ENCODE data around the gene SPAG8. TPM values are rescaled to one million over a fixed set of nuclear protein-coding genes. Genes with fewer than 3 reads are reported as not detected.

Gene SPAG8
- total RNA-seq, 2 experiments from 2014 or later, result 1.1 to 1.4 TPM

DNA sequence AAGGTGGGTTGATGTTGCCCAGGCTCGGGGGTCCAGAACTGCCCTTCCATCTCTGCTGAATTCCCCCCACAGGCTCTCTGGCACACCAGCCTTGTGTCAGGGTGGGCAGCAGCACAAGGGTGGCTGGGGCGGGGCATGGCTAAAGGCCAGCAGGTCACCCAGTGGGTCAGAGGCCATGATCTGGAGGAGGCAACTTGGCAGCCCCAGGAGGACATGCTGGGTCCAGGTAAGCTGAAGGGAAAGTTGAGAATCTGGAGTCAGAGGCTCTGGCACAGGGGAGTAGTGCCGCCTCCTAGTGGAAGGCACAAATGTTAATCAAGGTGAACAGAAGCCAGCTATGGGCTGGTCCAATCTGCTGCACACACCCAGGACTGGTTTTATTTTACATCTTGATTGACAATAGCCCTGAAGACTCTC, 23.2 kb upstream of the SPAG8 start:
- no peak overlapping the region for H3K27ac Mint-ChIP-seq
- POLR2A ChIA-PET, result no interaction called here
- peaks cover 3% of the 10 kb centered on the region for H3K4me1 Mint-ChIP-seq (ENCODE audit: low read depth)
- H3K27me3 Mint-ChIP-seq, result no peaks in the 10 kb centered on the region
- DNase-seq, result no peak
- H3K4me3 Mint-ChIP-seq, result no peak overlapping the region
- CTCF ChIA-PET, result interaction anchor here (0.6 to 4.5 kb wide), 10 partner anchors 9 to 100 kb away, joined by 3 to 33 read pairs (median 4); no protein-coding TSS in a partner anchor
- intact Hi-C loops (cut with micrococcal nuclease), result no loop called here
- no peaks in the 10 kb centered on the region for H3K36me3 Mint-ChIP-seq
- H3K9me3 Mint-ChIP-seq, result no peaks in the 10 kb centered on the region

DNA sequence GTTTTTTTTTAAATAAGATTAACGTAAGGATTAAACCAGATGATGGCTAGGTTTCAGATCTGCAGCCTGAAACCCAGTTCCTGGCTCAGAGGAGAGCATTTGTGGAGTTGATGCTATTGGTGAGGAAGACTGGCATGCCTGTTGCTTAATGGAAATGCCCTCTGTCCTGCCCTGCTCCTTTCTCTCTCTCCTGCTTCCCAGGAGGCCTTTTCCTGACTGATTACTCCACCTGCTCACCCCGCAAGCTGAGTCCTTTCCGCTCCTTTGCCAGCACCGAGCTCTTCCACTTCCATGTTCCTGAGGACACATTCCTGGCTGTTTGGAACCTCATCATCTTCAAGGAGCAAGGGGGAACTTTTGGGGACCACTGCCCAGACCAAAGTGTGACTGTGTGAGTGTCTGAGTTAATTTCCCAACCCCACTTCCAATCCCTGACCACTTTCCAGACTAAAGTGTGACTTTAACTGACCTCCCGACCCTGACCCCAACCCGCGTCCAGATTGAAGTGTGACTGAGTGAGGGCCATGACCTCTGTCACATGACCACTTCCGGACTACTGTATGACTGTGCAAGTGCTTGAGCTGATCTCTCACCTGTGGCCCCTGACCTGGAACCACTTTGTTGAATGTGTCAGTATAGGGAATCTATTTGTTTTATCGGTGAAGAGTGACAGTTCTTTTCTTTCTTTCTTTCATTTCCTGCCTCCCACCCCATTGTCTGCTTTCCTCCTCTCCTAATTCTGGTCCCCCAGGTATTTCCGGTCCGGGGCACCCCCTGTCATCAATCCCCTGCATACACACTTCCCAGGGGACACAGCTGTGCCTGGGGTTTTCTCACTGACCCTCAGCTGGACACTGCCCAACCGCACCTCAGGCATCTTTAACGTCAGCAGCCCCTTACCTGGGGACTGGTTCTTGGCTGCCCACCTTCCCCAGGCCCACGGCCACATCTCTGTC, 22.5 kb upstream of the SPAG8 start:
- no peaks in the 10 kb centered on the region for H3K9me3 Mint-ChIP-seq
- no peak for DNase-seq
- no peaks in the 10 kb centered on the region for H3K27me3 Mint-ChIP-seq
- intact Hi-C loops (cut with micrococcal nuclease), result no loop called here
- peaks cover 10% of the 10 kb centered on the region for H3K4me1 Mint-ChIP-seq (ENCODE audit: low read depth)
- ChIA-PET POLR2A (no interaction called here), CTCF (interaction anchor here (0.7 to 4.5 kb wide), 12 partner anchors 9 to 359 kb away, joined by 3 to 33 read pairs (median 4); partner anchors contain the start of gene HINT2)
- no peaks in the 10 kb centered on the region for H3K36me3 Mint-ChIP-seq
- H3K4me3 Mint-ChIP-seq, result no peak overlapping the region
- no peak overlapping the region for H3K27ac Mint-ChIP-seq

DNA sequence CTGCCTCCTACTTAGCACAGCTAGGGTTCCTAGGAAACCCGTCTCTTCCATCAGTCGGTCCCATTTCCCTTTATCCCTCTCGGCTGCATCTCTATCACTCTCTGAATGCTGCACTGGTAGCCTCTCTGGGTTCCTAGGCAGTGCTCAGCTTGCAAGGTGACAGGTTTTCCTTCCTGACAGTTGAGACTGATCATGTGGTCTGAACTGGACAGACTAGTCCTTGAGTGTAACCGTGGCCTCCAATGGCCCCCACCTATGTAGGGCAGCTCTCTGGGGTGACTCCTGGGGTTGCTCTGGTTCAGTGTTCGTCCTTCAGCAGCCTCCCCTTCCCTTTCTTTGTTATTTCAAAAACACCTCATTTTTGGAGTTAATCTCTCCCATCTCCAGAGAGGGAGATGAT, 20.8 kb upstream of the SPAG8 start:
- H3K4me1 Mint-ChIP-seq (ENCODE audit: low read depth), result peaks cover 18% of the 10 kb centered on the region
- no peak overlapping the region for H3K4me3 Mint-ChIP-seq
- H3K27me3 Mint-ChIP-seq, result no peaks in the 10 kb centered on the region
- H3K27ac Mint-ChIP-seq, result no peak overlapping the region
- intact Hi-C loops (cut with micrococcal nuclease), result no loop called here
- ChIA-PET POLR2A (no interaction called here), CTCF (interaction anchor here (0.6 to 2.2 kb wide), 3 partner anchors 49 to 163 kb away, joined by 4 to 9 read pairs (median 4); no protein-coding TSS in a partner anchor)
- H3K9me3 Mint-ChIP-seq, result no peaks in the 10 kb centered on the region
- H3K36me3 Mint-ChIP-seq, result no peaks in the 10 kb centered on the region
- no peak for DNase-seq

DNA sequence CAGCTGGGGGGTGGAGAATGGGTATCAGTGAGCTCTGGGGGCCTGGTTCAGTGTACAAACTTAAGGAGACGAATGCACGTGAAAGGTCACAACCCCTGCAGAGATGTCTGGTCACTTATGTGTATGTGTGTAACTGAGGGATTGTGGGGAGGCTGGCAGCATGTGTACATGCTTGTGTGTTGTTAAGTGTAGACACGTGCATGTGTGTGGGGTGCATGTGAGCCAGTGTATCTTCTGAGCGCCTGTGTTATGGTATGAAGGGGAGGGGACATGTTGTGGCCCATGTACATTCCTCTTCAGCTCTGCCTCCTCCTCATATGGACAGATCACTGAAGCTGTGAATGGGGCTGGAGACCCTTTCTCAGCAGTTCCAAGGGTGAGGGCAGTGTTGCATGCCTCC, 19.0 kb upstream of the SPAG8 start:
- no peak overlapping the region for H3K27ac Mint-ChIP-seq
- DNase-seq, result no peak
- no peaks in the 10 kb centered on the region for H3K9me3 Mint-ChIP-seq
- H3K27me3 Mint-ChIP-seq, result no peaks in the 10 kb centered on the region
- ChIA-PET CTCF (interaction anchor here (1.8 to 2.2 kb wide), 2 partner anchors 18 to 51 kb away, joined by 9 read pairs; partner anchors contain the start of gene SPAG8), POLR2A (interaction anchor here (1.0 kb wide), 1 partner anchor 11 kb away, joined by 3 read pairs; no protein-coding TSS in a partner anchor)
- H3K4me1 Mint-ChIP-seq (ENCODE audit: low read depth), result peaks cover 21% of the 10 kb centered on the region
- intact Hi-C loops (cut with micrococcal nuclease), result no loop called here
- no peaks in the 10 kb centered on the region for H3K36me3 Mint-ChIP-seq
- H3K4me3 Mint-ChIP-seq, result no peak overlapping the region

DNA sequence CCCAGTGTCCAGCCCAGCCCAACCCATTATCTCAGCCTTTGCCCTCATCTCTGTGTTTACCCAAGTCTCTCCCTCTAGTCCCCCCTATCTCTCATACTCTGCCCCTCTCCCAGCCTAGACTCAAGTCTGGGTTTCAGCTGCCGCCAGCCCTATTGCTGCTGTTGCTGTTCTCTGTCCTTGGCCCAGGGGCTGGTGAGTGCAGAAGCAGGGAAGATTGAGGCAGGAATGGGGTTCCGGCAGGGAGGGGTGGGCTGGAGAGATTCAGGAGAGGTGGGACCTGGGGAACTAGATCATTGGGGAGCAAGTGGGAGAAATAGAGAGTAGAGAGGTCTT, 17.7 kb upstream of the SPAG8 start:
- DNase-seq, result no peak
- Mint-ChIP-seq H3K9me3 (no peaks in the 10 kb centered on the region), H3K36me3 (no peaks in the 10 kb centered on the region), H3K4me3 (peak overlapping the region; percentile 78), H3K4me1 (ENCODE audit: low read depth) (peaks cover 23% of the 10 kb centered on the region), H3K27ac (peak overlapping the region; percentile 21), H3K27me3 (no peaks in the 10 kb centered on the region)
- ChIA-PET CTCF (interaction anchor here (2.6 kb wide), 1 partner anchor 52 kb away, joined by 11 read pairs; no protein-coding TSS in a partner anchor), POLR2A (no interaction called here)
- intact Hi-C loops (cut with micrococcal nuclease), result loop anchor here (1.0 to 2.0 kb wide), 3 partner anchors 15 to 225 kb away; partner anchors contain the start of genes CREB3 and TLN1

DNA sequence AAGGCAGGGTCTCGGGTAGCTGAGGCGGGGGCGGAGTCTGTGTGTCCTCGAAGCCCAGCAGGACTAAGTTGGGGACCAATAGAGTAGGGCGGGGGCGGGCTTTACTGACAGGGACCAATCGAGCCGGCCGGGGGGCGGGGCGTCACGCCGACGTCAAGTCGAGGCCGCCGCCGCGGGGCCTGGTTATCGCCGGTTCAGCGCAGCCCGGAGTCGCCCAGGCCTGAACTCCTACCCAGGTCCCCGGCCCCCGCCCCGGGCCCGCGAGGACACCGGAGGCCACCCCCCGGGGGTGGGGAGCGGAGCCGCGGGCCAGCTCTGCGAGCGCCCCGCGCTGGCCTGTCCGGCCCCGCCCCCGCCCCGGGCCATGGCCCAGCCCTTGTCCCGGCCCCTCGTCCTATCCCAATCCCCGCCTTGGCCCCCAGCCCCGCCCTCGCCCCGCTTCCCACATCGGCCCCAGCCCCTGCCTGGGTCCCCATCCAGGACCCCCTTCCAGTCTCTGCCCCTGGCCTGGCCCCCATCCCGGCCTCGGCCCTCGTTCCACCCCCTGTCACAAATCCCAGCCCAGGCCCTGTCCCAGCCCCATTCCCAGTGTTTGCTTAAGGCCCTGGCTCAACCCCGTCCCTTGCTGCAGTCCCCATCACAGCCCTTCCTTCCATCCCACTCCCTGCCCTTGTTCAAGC, 17.2 kb upstream of the SPAG8 start, which contains the start of gene TMEM8B:
Gene TMEM8B (plus strand): TSS at position 145 of the 680 bp plus-strand sequence. CDS start 220 bp downstream, at position 365.
- Mint-ChIP-seq H3K4me1 (ENCODE audit: low read depth) (peaks cover 23% of the 10 kb centered on the region), H3K27me3 (no peaks in the 10 kb centered on the region), H3K4me3 (peak within 1 kb of the TSS; percentile 91), H3K9me3 (no peaks in the 10 kb centered on the region), H3K27ac (peak within 1 kb of the TSS; percentile 60), H3K36me3 (no peaks in the 10 kb centered on the region)
- DNase-seq, result peak; percentile 96
- intact Hi-C loops (cut with micrococcal nuclease), result loop anchor here (1.0 to 2.0 kb wide), 3 partner anchors 16 to 225 kb away; partner anchors contain the start of genes CREB3 and TLN1
- ChIA-PET POLR2A (interaction anchor here (1.0 kb wide), 1 partner anchor 15 kb away, joined by 7 read pairs; the partner anchor contains the start of gene HINT2), CTCF (interaction anchor here (0.8 to 2.6 kb wide), 5 partner anchors 15 to 74 kb away, joined by 3 to 11 read pairs (median 4); partner anchors contain the start of gene HINT2)

DNA sequence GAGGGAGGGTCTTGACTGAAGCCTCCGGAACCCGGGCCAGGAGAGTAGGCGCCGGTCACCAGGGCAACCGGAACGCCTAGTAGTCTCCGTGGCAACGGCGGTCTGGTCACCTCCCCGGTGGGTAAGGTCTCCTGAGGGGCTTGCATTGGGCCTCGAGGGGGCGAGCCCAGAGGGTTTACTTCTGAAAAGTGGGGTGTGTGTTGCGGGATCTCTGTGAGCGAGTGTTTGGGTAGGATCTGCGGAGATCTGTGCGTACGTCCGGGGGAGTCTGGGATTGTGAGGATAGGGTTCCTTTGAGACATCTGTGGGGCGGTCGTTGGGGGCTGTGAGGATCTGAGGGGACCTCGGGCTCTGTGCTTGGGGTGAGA, 16.6 kb upstream of the SPAG8 start, which contains the start of gene FAM221B:
Gene FAM221B (minus strand): TSS at position 17 of the 368 bp plus-strand sequence. CDS start 2,571 bp downstream, outside the sequence.
- intact Hi-C loops (cut with micrococcal nuclease), result loop anchor here (1.0 to 2.0 kb wide), 3 partner anchors 16 to 224 kb away; partner anchors contain the start of genes CREB3 and TLN1
- peak; percentile 51 for DNase-seq
- Mint-ChIP-seq H3K9me3 (no peaks in the 10 kb centered on the region), H3K36me3 (no peaks in the 10 kb centered on the region), H3K27me3 (no peaks in the 10 kb centered on the region), H3K27ac (peak within 1 kb of the TSS; percentile 60), H3K4me1 (ENCODE audit: low read depth) (peaks cover 23% of the 10 kb centered on the region), H3K4me3 (peak within 1 kb of the TSS; percentile 91)
- CTCF ChIA-PET, result interaction anchor here (0.8 to 2.6 kb wide), 5 partner anchors 15 to 75 kb away, joined by 3 to 11 read pairs (median 4); partner anchors contain the start of gene HINT2
- POLR2A ChIA-PET, result interaction anchor here (1.0 kb wide), 1 partner anchor 15 kb away, joined by 7 read pairs; the partner anchor contains the start of gene HINT2

DNA sequence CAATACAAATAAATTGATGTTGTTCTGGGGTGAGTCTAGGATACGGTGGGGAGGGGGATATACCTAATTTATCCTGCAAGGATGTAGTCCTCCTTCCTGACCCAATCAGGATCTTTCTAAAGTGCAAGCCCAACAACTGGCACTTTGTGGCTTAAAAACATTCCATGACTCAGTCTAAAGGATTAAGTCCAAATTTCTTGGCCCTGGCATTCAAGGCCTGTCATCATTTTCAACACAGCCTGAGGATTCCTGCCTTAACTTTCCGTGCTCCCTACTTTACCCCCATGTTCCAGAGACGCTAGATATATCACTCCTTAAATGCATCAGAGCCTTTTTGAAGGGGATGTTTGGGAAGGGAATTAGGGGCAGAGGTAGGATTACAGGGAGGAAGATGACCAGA, 15.4 kb upstream of the SPAG8 start:
- no peaks in the 10 kb centered on the region for H3K27me3 Mint-ChIP-seq
- DNase-seq, result no peak
- no peaks in the 10 kb centered on the region for H3K36me3 Mint-ChIP-seq
- H3K4me3 Mint-ChIP-seq, result no peak overlapping the region
- CTCF ChIA-PET, result interaction anchor here (0.7 to 4.3 kb wide), 6 partner anchors 8 to 93 kb away, joined by 3 to 34 read pairs (median 13); partner anchors contain the start of genes HINT2 and SPAG8
- intact Hi-C loops (cut with micrococcal nuclease), result no loop called here
- no peaks in the 10 kb centered on the region for H3K9me3 Mint-ChIP-seq
- H3K4me1 Mint-ChIP-seq (ENCODE audit: low read depth), result peaks cover 23% of the 10 kb centered on the region
- H3K27ac Mint-ChIP-seq, result no peak overlapping the region
- POLR2A ChIA-PET, result no interaction called here

DNA sequence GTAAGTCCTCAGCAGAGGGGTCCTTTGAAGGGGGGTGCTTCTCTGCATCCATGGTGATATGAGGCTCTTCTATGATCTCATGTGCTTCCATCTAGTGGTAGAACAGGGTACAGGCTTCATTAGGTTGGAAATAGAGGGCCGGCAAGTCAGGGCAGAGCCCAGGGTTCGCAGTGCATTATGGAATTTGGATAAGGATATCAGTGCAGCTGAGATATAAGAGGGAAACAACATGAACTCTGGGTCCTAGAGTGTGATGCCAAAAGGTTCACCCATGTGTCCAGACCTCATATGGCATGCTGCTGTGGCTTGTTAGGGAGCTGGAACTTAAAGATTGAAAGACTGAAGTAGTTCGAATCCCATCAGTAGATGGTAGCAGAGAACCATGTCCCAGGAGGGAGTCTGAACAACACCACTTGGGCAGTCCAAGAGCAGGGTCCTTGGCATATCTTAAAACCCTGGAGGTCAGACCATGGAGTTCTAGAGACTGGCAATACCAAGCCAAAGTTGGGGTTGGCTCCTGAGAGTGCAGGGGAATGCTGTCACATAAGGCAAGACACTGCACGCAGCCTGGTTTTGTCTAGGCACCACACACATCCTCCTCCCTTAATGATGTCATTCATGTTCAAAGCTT, 14.1 kb upstream of the SPAG8 start:
- Mint-ChIP-seq H3K9me3 (no peaks in the 10 kb centered on the region), H3K36me3 (no peaks in the 10 kb centered on the region), H3K27me3 (no peaks in the 10 kb centered on the region), H3K27ac (no peak overlapping the region), H3K4me3 (peak overlapping the region; percentile 13), H3K4me1 (ENCODE audit: low read depth) (peaks cover 23% of the 10 kb centered on the region)
- intact Hi-C loops (cut with micrococcal nuclease), result loop anchor here (1.0 kb wide), 3 partner anchors 11 to 56 kb away; partner anchors contain the start of gene HINT2
- POLR2A ChIA-PET, result no interaction called here
- CTCF ChIA-PET, result interaction anchor here (0.6 to 4.3 kb wide), 24 partner anchors 10 to 179 kb away, joined by 3 to 49 read pairs (median 4); partner anchors contain the start of genes HINT2 and SPAG8
- peak; percentile 42 for DNase-seq

DNA sequence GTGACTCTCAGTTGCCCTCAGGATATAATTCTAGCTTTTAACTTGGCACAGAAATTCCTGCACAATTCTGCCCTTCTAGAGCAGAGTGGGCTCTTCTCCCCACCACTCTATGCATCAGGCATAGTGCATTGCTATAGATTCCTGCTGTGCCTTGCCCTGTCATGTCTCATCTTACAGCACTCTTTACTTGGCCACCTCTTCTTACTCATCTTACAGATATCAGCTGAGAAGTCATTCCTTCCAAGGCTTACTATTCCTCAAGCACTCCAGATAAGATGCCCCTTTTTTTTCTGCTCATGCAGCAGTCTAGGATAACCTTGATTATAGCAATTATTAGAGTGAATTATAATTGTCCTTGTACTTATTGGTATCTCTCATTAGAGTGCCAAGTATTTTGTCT, 10.9 kb upstream of the SPAG8 start:
- Mint-ChIP-seq H3K4me1 (ENCODE audit: low read depth) (peaks cover 5% of the 10 kb centered on the region), H3K27ac (no peak overlapping the region), H3K27me3 (no peaks in the 10 kb centered on the region), H3K9me3 (no peaks in the 10 kb centered on the region), H3K36me3 (no peaks in the 10 kb centered on the region), H3K4me3 (no peak overlapping the region)
- ChIA-PET POLR2A (no interaction called here), CTCF (interaction anchor here (2.8 kb wide), 1 partner anchor 33 kb away, joined by 9 read pairs; no protein-coding TSS in a partner anchor)
- intact Hi-C loops (cut with micrococcal nuclease), result no loop called here
- no peak for DNase-seq

DNA sequence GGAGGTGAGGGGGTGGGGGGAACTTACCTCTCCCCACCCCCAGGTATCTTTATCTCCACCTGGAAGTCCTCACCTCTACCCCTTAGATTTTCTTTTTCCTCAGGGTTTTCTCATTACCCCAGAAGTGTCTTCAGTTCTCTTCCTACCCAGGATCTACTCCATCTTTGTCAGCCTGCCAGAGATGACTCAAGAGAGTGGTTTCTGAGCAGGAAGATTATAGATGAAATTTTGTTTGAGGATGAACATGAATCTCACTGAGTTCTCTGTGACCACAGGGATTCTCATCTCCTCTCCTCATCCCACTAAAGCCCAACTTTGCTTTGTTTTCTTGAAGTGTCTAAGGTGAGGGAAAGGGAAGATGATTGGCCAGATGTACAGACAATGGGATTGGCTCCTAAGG, 8.0 kb upstream of the SPAG8 start:
- H3K27ac Mint-ChIP-seq, result no peak overlapping the region
- CTCF ChIA-PET, result interaction anchor here (2.8 kb wide), 1 partner anchor 30 kb away, joined by 9 read pairs; no protein-coding TSS in a partner anchor
- no peaks in the 10 kb centered on the region for H3K27me3 Mint-ChIP-seq
- H3K4me3 Mint-ChIP-seq, result no peak overlapping the region
- DNase-seq, result no peak
- intact Hi-C loops (cut with micrococcal nuclease), result no loop called here
- no peaks in the 10 kb centered on the region for H3K9me3 Mint-ChIP-seq
- no peaks in the 10 kb centered on the region for H3K36me3 Mint-ChIP-seq
- peaks cover 3% of the 10 kb centered on the region for H3K4me1 Mint-ChIP-seq (ENCODE audit: low read depth)
- POLR2A ChIA-PET, result no interaction called here
